GM18951 (cell line): ENCODE measurements around the gene RLIM.

ENCODE experiments used
- POLR2A ChIP-seq: IDR thresholded peaks from 4 replicates; pipeline ENCODE4 v1.6.1; 2011; ENCODE audit warnings: mild to moderate bottlenecking; ENCODE audit not compliant: insufficient read length, insufficient read depth; ENCODE audit errors: extremely low read depth
- in situ Hi-C: fragments of 300-500 bp; cut with MboI; formaldehyde crosslinking; loops from one replicate; pipeline ENCODE4 v1.12.0; 2022; ENCODE audit warnings: low sequenced_read_pairs, mixed read lengths, inconsistent platforms; ENCODE audit not compliant: unreplicated experiment

RLIM gene

GRCh38 chrX:74578137-74578536 lies 36.3 kb downstream of the RLIM start:
- TF ChIP-seq POLR2A = no peak
- in situ Hi-C loops = no loop called here

- in situ Hi-C loops = no loop called here
- no peak for TF ChIP-seq POLR2A
Observed at GRCh38 chrX:74557378-74557777, 57.0 kb downstream of the RLIM start.

GRCh38 chrX:74551934-74552333 lies 62.5 kb downstream of the RLIM start:
- in situ Hi-C loops = no loop called here
- no peak for TF ChIP-seq POLR2A

- TF ChIP-seq POLR2A = no peak
- in situ Hi-C loops = no loop called here
Observed at GRCh38 chrX:74550295-74550802, 64.1 kb downstream of the RLIM start.

GRCh38 chrX:74546984-74547383 lies 67.4 kb downstream of the RLIM start:
- TF ChIP-seq POLR2A = no peak
- in situ Hi-C loops = no loop called here

GRCh38 chrX:74545880-74546523 lies 68.4 kb downstream of the RLIM start:
- TF ChIP-seq POLR2A = no peak
- in situ Hi-C loops = no loop called here

GRCh38 chrX:74540635-74541249 lies 73.7 kb downstream of the RLIM start:
- TF ChIP-seq POLR2A = no peak
- in situ Hi-C loops = no loop called here

- in situ Hi-C loops = no loop called here
- TF ChIP-seq POLR2A = peak; percentile 4
Observed at GRCh38 chrX:74536832-74537371, 77.5 kb downstream of the RLIM start.

- in situ Hi-C loops = no loop called here
Observed at GRCh38 chrX:74536152-74536831, 78.1 kb downstream of the RLIM start.

GRCh38 chrX:74535408-74536151 lies 78.8 kb downstream of the RLIM start:
- in situ Hi-C loops = no loop called here
- TF ChIP-seq POLR2A = peak; percentile 29

More at GRCh38 chrX:74536152-74536831, 78.1 kb downstream of the RLIM start:
- TF ChIP-seq POLR2A = peak; percentile 37
